SK-N-SH treated with all-trans-retinoic acid at 6 μM for 48 hours (cell line): ENCODE data around the gene NRIP1.

Source experiments
- ARNTL ChIP-seq: fragments of 450-650 bp; formaldehyde crosslinking; IDR thresholded peaks from 2 replicates; pipeline ENCODE4 v1.5.0; 2020; ENCODE audit warnings: low read depth, mild to moderate bottlenecking, moderate library complexity, borderline replicate concordance
- BACH2 ChIP-seq: fragments of 250-450 bp; sonication (Bioruptor Pico); IDR thresholded peaks from 2 replicates; pipeline ENCODE4 v1.9.0; 2021; ENCODE audit warnings: mild to moderate bottlenecking, borderline replicate concordance
- CSRNP3 ChIP-seq: fragments of 250-450 bp; sonication (Bioruptor Pico); IDR thresholded peaks from 2 replicates; pipeline ENCODE4 v1.5.1; 2021; ENCODE audit warnings: mild to moderate bottlenecking, moderate library complexity
- ISL1 ChIP-seq: fragments of 250-450 bp; sonication (Bioruptor Pico); IDR thresholded peaks from 2 replicates; pipeline ENCODE4 v2.1.2; 2022; ENCODE audit warnings: mild to moderate bottlenecking, moderate library complexity
- OSR1 ChIP-seq: fragments of 250-450 bp; sonication (Bioruptor Pico); IDR thresholded peaks from 2 replicates; pipeline ENCODE4 v1.8.0; 2022; ENCODE audit warnings: moderate library complexity, mild to moderate bottlenecking, inconsistent platforms
- PATZ1 ChIP-seq: fragments of 250-450 bp; sonication (Bioruptor Pico); IDR thresholded peaks from 2 replicates; pipeline ENCODE4 v1.8.0; 2020; ENCODE audit warnings: mild to moderate bottlenecking, moderate library complexity, borderline replicate concordance
- PPARA ChIP-seq: fragments of 250-450 bp; sonication (Bioruptor Pico); IDR thresholded peaks from 2 replicates; pipeline ENCODE4 v1.5.0; 2020; ENCODE audit warnings: mild to moderate bottlenecking, borderline replicate concordance
- RARB ChIP-seq: fragments of 250-450 bp; sonication (Bioruptor Pico); IDR thresholded peaks from 2 replicates; pipeline ENCODE4 v1.8.0; 2021; ENCODE audit warnings: mild to moderate bottlenecking, moderate library complexity
- TCF4 ChIP-seq: fragments of 250-450 bp; sonication (Bioruptor Pico); IDR thresholded peaks from 2 replicates; pipeline ENCODE4 v1.8.0; 2021; ENCODE audit warnings: mild to moderate bottlenecking, moderate library complexity, borderline replicate concordance
- TOX ChIP-seq: fragments of 250-450 bp; sonication (Bioruptor Pico); IDR thresholded peaks from 2 replicates; pipeline ENCODE4 v1.8.0; 2021; ENCODE audit warnings: mild to moderate bottlenecking, moderate library complexity, borderline replicate concordance
- ZC3H10 ChIP-seq: fragments of 250-450 bp; sonication (Bioruptor Pico); IDR thresholded peaks from 2 replicates; pipeline ENCODE4 v1.5.1; 2021; ENCODE audit warnings: mild to moderate bottlenecking, moderate library complexity
- ZFP3 ChIP-seq: fragments of 250-450 bp; sonication (Bioruptor Pico); IDR thresholded peaks from 2 replicates; pipeline ENCODE4 v1.5.0; 2020; ENCODE audit warnings: mild to moderate bottlenecking, moderate library complexity
- ZFP30 ChIP-seq: fragments of 450-650 bp; formaldehyde crosslinking; IDR thresholded peaks from 2 replicates; pipeline ENCODE4 v1.5.0; 2022; ENCODE audit warnings: mild to moderate bottlenecking, moderate library complexity
- ZNF8 ChIP-seq: fragments of 450-650 bp; formaldehyde crosslinking; IDR thresholded peaks from 2 replicates; pipeline ENCODE4 v1.5.0; 2020; ENCODE audit warnings: mild to moderate bottlenecking, moderate library complexity

GRCh38 chr21:15015622-15016471 lies 49.0 kb downstream of the NRIP1 start:
- TF ChIP-seq ZNF8 (CRISPR knock-in tag) (no peak), RARB (CRISPR knock-in tag) (no peak), BACH2 (CRISPR knock-in tag) (no peak), PPARA (no peak), ISL1 (no peak), ZFP30 (no peak), PATZ1 (CRISPR knock-in tag) (no peak), ZFP3 (CRISPR knock-in tag) (no peak), OSR1 (no peak), ZC3H10 (no peak), ARNTL (no peak), TCF4 (CRISPR knock-in tag) (no peak), TOX (no peak), CSRNP3 (CRISPR knock-in tag) (no peak)
